PFSK-1 (cell line): Measurements from ENCODE around the gene KCND1.

Source experiments
- FOXP2 ChIP-seq: optimal IDR thresholded peaks from 2 replicates; pipeline ENCODE3; 2011; ENCODE audit warnings: borderline replicate concordance, control low read depth, inconsistent platforms; ENCODE audit not compliant: insufficient read depth; ENCODE audit errors: extremely low read length, extremely low read depth
- POLR2AphosphoS5 ChIP-seq: IDR thresholded peaks from 2 replicates; pipeline ENCODE4 v1.6.1; 2012; ENCODE audit warnings: low read depth, mild to moderate bottlenecking, control low read depth, low read length, moderate library complexity
- REST ChIP-seq, 2 experiments: IDR thresholded peaks; 2 replicates each; pipeline versions ENCODE4 v1.6.1 to v1.8.0; 2011 to 2012; ENCODE audit warnings: low read depth in 2 of 2, low read length in 2 of 2, control low read depth in 1 of 2, inconsistent platforms in 1 of 2, mild to moderate bottlenecking in 1 of 2, moderate library complexity in 1 of 2; ENCODE audit not compliant: insufficient read depth in 1 of 2
- SIN3A ChIP-seq: IDR thresholded peaks from 2 replicates; pipeline ENCODE4 v1.6.1; 2012; ENCODE audit warnings: mild to moderate bottlenecking, low read length, moderate library complexity, borderline replicate concordance; ENCODE audit not compliant: insufficient read depth
- TAF1 ChIP-seq: IDR thresholded peaks from 2 replicates; pipeline ENCODE4 v1.6.1; 2012; ENCODE audit warnings: low read length, control low read depth, borderline replicate concordance; ENCODE audit not compliant: insufficient read depth

KCND1 gene

GRCh38 chrX:48966796-48967579 is 4.7 kb downstream of the KCND1 start:
- no peak for TF ChIP-seq TAF1
- no peak for TF ChIP-seq SIN3A
- no peak for TF ChIP-seq REST (IDR thresholded peaks at IDR 0.05; ENCODE audit: insufficient read depth in 1 of 2, low read depth in 2 of 2, low read length in 2 of 2)
- TF ChIP-seq FOXP2 = no peak
- no peak for TF ChIP-seq POLR2AphosphoS5

- TF ChIP-seq POLR2AphosphoS5 (no peak), SIN3A (no peak), TAF1 (no peak), FOXP2 (no peak), REST (IDR thresholded peaks at IDR 0.05; ENCODE audit: insufficient read depth in 1 of 2, low read depth in 2 of 2, low read length in 2 of 2) (no peak)
Measured at GRCh38 chrX:48965959-48966358, 5.7 kb downstream of the KCND1 start.

- no peak for TF ChIP-seq SIN3A
- no peak for TF ChIP-seq REST (IDR thresholded peaks at IDR 0.05; ENCODE audit: insufficient read depth in 1 of 2, low read depth in 2 of 2, low read length in 2 of 2)
- TF ChIP-seq POLR2AphosphoS5 = no peak
- no peak for TF ChIP-seq FOXP2
- TF ChIP-seq TAF1 = no peak
Measured at GRCh38 chrX:48961585-48962091, 10.0 kb downstream of the KCND1 start.

- TF ChIP-seq SIN3A (no peak), TAF1 (no peak)
Measured at GRCh38 chrX:48960291-48960690, 11.4 kb downstream of the KCND1 start.

- TF ChIP-seq SIN3A (no peak), FOXP2 (no peak), REST (IDR thresholded peaks at IDR 0.05; ENCODE audit: insufficient read depth in 1 of 2, low read depth in 2 of 2, low read length in 2 of 2) (0 out of 4 replicates have a peak, but pooled peaks of 1 of the 2 experiments have one; percentile 19), POLR2AphosphoS5 (peak; percentile 56; the same call in 1 of the 2 replicates), TAF1 (no peak)
Measured at GRCh38 chrX:48958635-48959094, 13.0 kb downstream of the KCND1 start.
